HCT116 (cell line): Measurements from ENCODE around the gene GDAP2. TPM values are rescaled to one million over a fixed set of nuclear protein-coding genes. Genes with fewer than 3 reads are reported as not detected.

Source experiments
- ATAC-seq: fragments of 200-7000 bp; cut with Tn5 transposase; 2 replicates; pipeline ENCODE4 v1.9.1; 2020; ENCODE audit warnings: mild to moderate bottlenecking, moderate library complexity
- BruUV-seq: library from RNA; stranded (reverse); fragments of 400-500 nt; replicated peaks from 2 replicates; lab custom pipeline; 2021; lab: Mats Ljungman, UMichigan
- CTCF ChIA-PET: fragments of 300-600 bp; sonication (Branson Sonifier 250); formaldehyde crosslinking; loops from one replicate; lab custom pipeline; 2021; ENCODE audit warnings: antibody characterized with exemption; lab: Charles Lee
- POLR2A ChIA-PET: fragments of 300-600, 350-600 bp; sonication (Branson Sonifier 250); formaldehyde crosslinking; loops from one replicate; lab custom pipeline; 2021; ENCODE audit warnings: antibody characterized with exemption; lab: Charles Lee
- RAD21 ChIA-PET, 2 experiments: fragments of 300-600 bp; sonication (Branson Sonifier 250); formaldehyde crosslinking; loops; one replicate each; lab custom pipeline; 2023; ENCODE audit warnings: low total read pairs in 2 of 2; ENCODE audit not compliant: uncharacterized antibody in 2 of 2, unreplicated experiment in 2 of 2, low non-redundant PET in 1 of 2; lab: Charles Lee
- DNase-seq: peaks from one replicate; pipeline ENCODE4 v3.0.0-alpha.2; 2010; ENCODE audit warnings: low read depth, low spot score
- H2AFZ ChIP-seq: fragments of 200-600 bp; shearing (Covaris generic), sonication (generic); 2 replicates; pipeline ENCODE4 v1.6.1; 2017; ENCODE audit warnings: low read depth, mixed run types, mixed read lengths, antibody characterized with exemption, low read length; ENCODE audit not compliant: poor library complexity, severe bottlenecking
- H3K27ac ChIP-seq: 2 replicates; pipeline ENCODE4 v1.5.1; 2012; ENCODE audit warnings: low read depth, low read length
- H3K27me3 ChIP-seq: fragments of 200-600 bp; sonication (generic); 2 replicates; pipeline ENCODE4 v1.6.1; 2016; ENCODE audit warnings: mixed run types, low read length, mixed read lengths; ENCODE audit not compliant: insufficient read depth
- H3K36me3 ChIP-seq, 2 experiments: fragments of 200-500 bp in 1 of 2; fragments of 200-600 bp in 1 of 2; sonication (Bioruptor generic) in 1 of 2; sonication (generic) in 1 of 2; 2 replicates each; pipeline versions ENCODE4 v1.5.1 to v1.6.1; 2014 to 2016; ENCODE audit warnings: low read length in 2 of 2, inconsistent platforms in 1 of 2, mixed read lengths in 1 of 2, mixed run types in 1 of 2; ENCODE audit not compliant: insufficient read depth in 2 of 2, control insufficient read depth in 1 of 2
- H3K4me1 ChIP-seq, 2 experiments: fragments of 200-600 bp in 1 of 2; sonication (generic) in 1 of 2; 2 replicates each; pipeline versions ENCODE4 v1.5.1 to v1.6.1; 2012 to 2017; ENCODE audit warnings: low read length in 2 of 2, inconsistent platforms in 1 of 2, mild to moderate bottlenecking in 1 of 2, mixed read lengths in 1 of 2, mixed run types in 1 of 2, moderate library complexity in 1 of 2; ENCODE audit not compliant: insufficient read depth in 2 of 2, control insufficient read depth in 1 of 2
- H3K4me2 ChIP-seq: fragments of 200-600 bp; sonication (generic); 2 replicates; pipeline ENCODE4 v1.6.1; 2017; ENCODE audit warnings: mixed run types, low read length, mixed read lengths
- H3K4me3 ChIP-seq, 2 experiments: fragments of 200-600 bp in 1 of 2; sonication (generic) in 1 of 2; replicated peaks in 1 of 2; 2 replicates each; pipeline ENCODE4 v1.5.1; 2011 to 2016; ENCODE audit warnings: low read length in 2 of 2, control low read depth in 1 of 2, low read depth in 1 of 2, mild to moderate bottlenecking in 1 of 2, mixed read lengths in 1 of 2, mixed run types in 1 of 2
- H3K79me2 ChIP-seq: fragments of 200-600 bp; sonication (generic); 2 replicates; pipeline ENCODE4 v1.6.1; 2017; ENCODE audit warnings: mild to moderate bottlenecking, mixed run types, low read length, moderate library complexity, mixed read lengths; ENCODE audit not compliant: insufficient read depth
- H3K9ac ChIP-seq: fragments of 200-600 bp; sonication (generic); 2 replicates; pipeline ENCODE4 v1.6.1; 2016; ENCODE audit warnings: low read length, mixed read lengths
- H3K9me2 ChIP-seq: fragments of 200-600 bp; sonication (generic), shearing (Covaris generic); 2 replicates; pipeline ENCODE4 v1.6.1; 2017; ENCODE audit warnings: mixed run types, mild to moderate bottlenecking, moderate library complexity; ENCODE audit not compliant: insufficient read depth
- H3K9me3 ChIP-seq, 2 experiments: fragments of 200-500 bp in 1 of 2; fragments of 200-600 bp in 1 of 2; sonication (Bioruptor generic) in 1 of 2; sonication (generic) in 1 of 2; 2 replicates each; pipeline ENCODE4 v1.6.1; 2014 to 2017; ENCODE audit warnings: low read length in 2 of 2, mixed read lengths in 2 of 2, inconsistent platforms in 1 of 2, low read depth in 1 of 2, mild to moderate bottlenecking in 1 of 2, mixed run types in 1 of 2, moderate library complexity in 1 of 2; ENCODE audit not compliant: control insufficient read depth in 1 of 2, insufficient read depth in 1 of 2
- H4K20me1 ChIP-seq: fragments of 200-600 bp; sonication (generic), shearing (Covaris generic); 2 replicates; pipeline ENCODE4 v1.6.1; 2017; ENCODE audit warnings: mixed run types, mild to moderate bottlenecking, moderate library complexity; ENCODE audit not compliant: insufficient read depth
- CBX3 ChIP-seq: IDR thresholded peaks from 2 replicates; pipeline ENCODE4 v1.6.1; 2012; ENCODE audit warnings: low read depth
- EGR1 ChIP-seq: IDR thresholded peaks from 2 replicates; pipeline ENCODE4 v1.6.1; 2012; ENCODE audit warnings: low read depth
- EZH2 ChIP-seq: fragments of 200-600 bp; sonication (generic); IDR thresholded peaks from 2 replicates; pipeline ENCODE4 v1.6.1; 2017; ENCODE audit warnings: antibody characterized with exemption, mixed run types
- JUND ChIP-seq: IDR thresholded peaks from 2 replicates; pipeline ENCODE4 v1.6.1; 2012
- SP1 ChIP-seq: IDR thresholded peaks from 2 replicates; pipeline ENCODE4 v1.6.1; 2012; ENCODE audit warnings: low read depth
- TCF7L2 ChIP-seq: IDR thresholded peaks from 2 replicates; pipeline ENCODE4 v1.7.0; 2011; ENCODE audit warnings: borderline replicate concordance, inconsistent platforms; ENCODE audit not compliant: insufficient read depth, insufficient read length; ENCODE audit errors: extremely low read depth
- intact Hi-C: fragments of 100-400 bp; cut with micrococcal nuclease; formaldehyde crosslinking; loops from 2 replicates; pipeline ENCODE4 v1.10.0; 2022
- total RNA-seq: library from RNA; stranded (reverse); gene quantifications from one replicate; pipeline ENCODE4 v1.2.1, GENCODE V29; 2021; ENCODE audit not compliant: unreplicated experiment
- TF ChIP-seq, protein P1 (sequence below): IDR thresholded peaks from 2 replicates; pipeline ENCODE4 v1.6.1; 2012; ENCODE audit warnings: low read depth
- TF ChIP-seq, protein P2 (sequence below), 3 experiments: fragments of 200-600 bp in 1 of 3; sonication (generic) in 1 of 3; IDR thresholded peaks in 2 of 3; conservative IDR thresholded peaks in 1 of 3; 2 replicates each; pipeline ENCODE4 v1.5.1; 2012 to 2017; ENCODE audit warnings: low read depth in 2 of 3, low read length in 2 of 3, antibody characterized with exemption in 1 of 3, borderline replicate concordance in 1 of 3, control low read depth in 1 of 3, mild to moderate bottlenecking in 1 of 3, mixed read lengths in 1 of 3, mixed run types in 1 of 3, moderate library complexity in 1 of 3; ENCODE audit not compliant: insufficient read depth in 1 of 3
- TF ChIP-seq, protein P3 (sequence below): IDR thresholded peaks from 2 replicates; pipeline ENCODE4 v1.6.1; 2012
- TF ChIP-seq, protein P4 (sequence below): IDR thresholded peaks from 2 replicates; pipeline ENCODE4 v1.6.1; 2011; ENCODE audit warnings: mild to moderate bottlenecking, low read length, moderate library complexity; ENCODE audit not compliant: insufficient replicate concordance; ENCODE audit errors: extremely low read depth

The GDAP2 gene
- total RNA-seq, 1 experiment from 2014 or later = 21.4 TPM

DNA sequence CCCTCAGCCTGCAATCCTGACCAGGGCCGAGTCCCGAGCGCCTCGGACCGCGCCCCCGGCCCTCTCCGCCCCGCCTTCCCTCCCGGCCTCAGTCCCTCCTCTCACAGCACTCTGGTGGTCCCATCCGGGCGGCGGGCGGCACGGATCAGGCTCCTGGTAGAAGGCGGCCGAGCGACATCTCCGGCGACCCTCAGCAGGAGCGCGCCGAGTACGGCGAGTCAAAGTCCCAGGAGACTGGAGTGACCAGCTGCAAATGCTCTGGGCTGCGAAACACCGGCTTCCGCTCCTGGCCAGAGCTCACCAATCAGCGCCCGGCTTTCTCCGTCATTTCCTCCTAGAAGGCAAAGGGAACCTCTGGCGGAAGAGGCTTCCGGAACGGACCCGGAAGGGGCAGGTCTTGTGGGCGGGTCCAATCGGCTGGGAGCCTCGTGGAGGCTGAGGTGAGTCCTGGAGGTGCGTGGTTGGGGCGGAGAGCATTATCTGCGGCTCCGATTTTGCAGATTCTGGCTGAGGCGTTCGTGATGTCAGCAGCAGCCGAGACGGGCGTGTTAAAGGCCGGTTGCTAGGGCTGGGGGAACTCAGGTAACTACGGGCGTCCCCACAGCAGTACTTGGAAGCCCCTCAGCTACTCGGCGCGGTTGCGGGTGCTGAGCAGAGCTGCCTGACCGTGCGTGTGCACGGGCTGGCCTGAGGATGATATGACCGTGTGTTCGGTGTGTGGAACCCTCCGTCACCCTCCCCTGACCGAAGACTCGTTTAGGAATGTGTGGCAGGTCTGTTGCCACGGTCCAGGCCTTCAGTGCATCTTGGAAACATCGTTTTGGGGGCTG lies at the start of gene GDAP2, which contains the start of gene WDR3 (continued):
- TF ChIP-seq, protein P1, sequence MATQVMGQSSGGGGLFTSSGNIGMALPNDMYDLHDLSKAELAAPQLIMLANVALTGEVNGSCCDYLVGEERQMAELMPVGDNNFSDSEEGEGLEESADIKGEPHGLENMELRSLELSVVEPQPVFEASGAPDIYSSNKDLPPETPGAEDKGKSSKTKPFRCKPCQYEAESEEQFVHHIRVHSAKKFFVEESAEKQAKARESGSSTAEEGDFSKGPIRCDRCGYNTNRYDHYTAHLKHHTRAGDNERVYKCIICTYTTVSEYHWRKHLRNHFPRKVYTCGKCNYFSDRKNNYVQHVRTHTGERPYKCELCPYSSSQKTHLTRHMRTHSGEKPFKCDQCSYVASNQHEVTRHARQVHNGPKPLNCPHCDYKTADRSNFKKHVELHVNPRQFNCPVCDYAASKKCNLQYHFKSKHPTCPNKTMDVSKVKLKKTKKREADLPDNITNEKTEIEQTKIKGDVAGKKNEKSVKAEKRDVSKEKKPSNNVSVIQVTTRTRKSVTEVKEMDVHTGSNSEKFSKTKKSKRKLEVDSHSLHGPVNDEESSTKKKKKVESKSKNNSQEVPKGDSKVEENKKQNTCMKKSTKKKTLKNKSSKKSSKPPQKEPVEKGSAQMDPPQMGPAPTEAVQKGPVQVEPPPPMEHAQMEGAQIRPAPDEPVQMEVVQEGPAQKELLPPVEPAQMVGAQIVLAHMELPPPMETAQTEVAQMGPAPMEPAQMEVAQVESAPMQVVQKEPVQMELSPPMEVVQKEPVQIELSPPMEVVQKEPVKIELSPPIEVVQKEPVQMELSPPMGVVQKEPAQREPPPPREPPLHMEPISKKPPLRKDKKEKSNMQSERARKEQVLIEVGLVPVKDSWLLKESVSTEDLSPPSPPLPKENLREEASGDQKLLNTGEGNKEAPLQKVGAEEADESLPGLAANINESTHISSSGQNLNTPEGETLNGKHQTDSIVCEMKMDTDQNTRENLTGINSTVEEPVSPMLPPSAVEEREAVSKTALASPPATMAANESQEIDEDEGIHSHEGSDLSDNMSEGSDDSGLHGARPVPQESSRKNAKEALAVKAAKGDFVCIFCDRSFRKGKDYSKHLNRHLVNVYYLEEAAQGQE = no peak
- TF ChIP-seq TCF7L2 = no peak
- TF ChIP-seq CBX3 = no peak
- TF ChIP-seq EZH2 = no peak

DNA sequence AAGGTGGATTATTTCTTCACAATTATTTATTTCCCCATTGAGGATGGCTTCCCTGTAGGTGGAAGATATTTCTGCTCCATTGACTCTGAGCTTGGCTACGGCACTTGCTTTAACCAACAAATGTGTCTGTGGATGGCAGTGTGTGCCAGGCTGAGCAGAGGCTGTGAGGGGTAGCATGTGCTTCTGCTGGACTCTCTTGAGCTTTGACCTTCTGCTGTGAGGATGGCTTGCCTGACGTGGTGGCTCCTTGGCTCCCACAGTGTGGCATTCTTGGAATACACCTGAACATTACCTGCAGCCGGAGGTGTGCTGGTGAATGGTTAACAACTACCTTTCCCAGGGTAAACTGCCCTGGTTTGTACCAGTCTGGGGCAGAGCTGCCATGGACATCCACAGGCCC lies 47.0 kb upstream of the GDAP2 start:
- no TSS peak for BruUV-seq
- H3K9ac ChIP-seq = no peak overlapping the region
- no peak overlapping the region for H2AFZ ChIP-seq
- peaks cover 26% of the 10 kb centered on the region; the same call in 1 of the 2 replicates for H3K27me3 ChIP-seq
- ATAC-seq (no peak; the same call in 1 of the 2 replicates), DNase-seq (no peak)
- RAD21 ChIA-PET = no interaction called here
- POLR2A ChIA-PET = no interaction called here
- no peaks in the 10 kb centered on the region for H3K4me1 ChIP-seq
- H3K27ac ChIP-seq = no peak overlapping the region
- no peak overlapping the region for H3K4me3 ChIP-seq
- CTCF ChIA-PET = no interaction called here
- H3K36me3 ChIP-seq = no peaks in the 10 kb centered on the region
- H3K9me3 ChIP-seq = no peaks in the 10 kb centered on the region
- no peaks in the 10 kb centered on the region for H4K20me1 ChIP-seq
- intact Hi-C loops = no loop called here
- H3K4me2 ChIP-seq = no peak overlapping the region
- no peaks in the 10 kb centered on the region for H3K9me2 ChIP-seq
- no peaks in the 10 kb centered on the region for H3K79me2 ChIP-seq
- TF ChIP-seq TCF7L2 = no peak
- TF ChIP-seq, protein P1 = no peak
- TF ChIP-seq JUND = no peak
- TF ChIP-seq, protein P2, sequence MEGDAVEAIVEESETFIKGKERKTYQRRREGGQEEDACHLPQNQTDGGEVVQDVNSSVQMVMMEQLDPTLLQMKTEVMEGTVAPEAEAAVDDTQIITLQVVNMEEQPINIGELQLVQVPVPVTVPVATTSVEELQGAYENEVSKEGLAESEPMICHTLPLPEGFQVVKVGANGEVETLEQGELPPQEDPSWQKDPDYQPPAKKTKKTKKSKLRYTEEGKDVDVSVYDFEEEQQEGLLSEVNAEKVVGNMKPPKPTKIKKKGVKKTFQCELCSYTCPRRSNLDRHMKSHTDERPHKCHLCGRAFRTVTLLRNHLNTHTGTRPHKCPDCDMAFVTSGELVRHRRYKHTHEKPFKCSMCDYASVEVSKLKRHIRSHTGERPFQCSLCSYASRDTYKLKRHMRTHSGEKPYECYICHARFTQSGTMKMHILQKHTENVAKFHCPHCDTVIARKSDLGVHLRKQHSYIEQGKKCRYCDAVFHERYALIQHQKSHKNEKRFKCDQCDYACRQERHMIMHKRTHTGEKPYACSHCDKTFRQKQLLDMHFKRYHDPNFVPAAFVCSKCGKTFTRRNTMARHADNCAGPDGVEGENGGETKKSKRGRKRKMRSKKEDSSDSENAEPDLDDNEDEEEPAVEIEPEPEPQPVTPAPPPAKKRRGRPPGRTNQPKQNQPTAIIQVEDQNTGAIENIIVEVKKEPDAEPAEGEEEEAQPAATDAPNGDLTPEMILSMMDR (IDR thresholded peaks at IDR 0.05 in 2 of 3, conservative IDR thresholded peaks at IDR 0.05 in 1 of 3; ENCODE audit: borderline replicate concordance in 1 of 3, insufficient read depth in 1 of 3, low read depth in 2 of 3, low read length in 2 of 3) = no peak
- TF ChIP-seq EZH2 = no peak
- TF ChIP-seq, protein P3, sequence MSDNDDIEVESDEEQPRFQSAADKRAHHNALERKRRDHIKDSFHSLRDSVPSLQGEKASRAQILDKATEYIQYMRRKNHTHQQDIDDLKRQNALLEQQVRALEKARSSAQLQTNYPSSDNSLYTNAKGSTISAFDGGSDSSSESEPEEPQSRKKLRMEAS = no peak
- no peak for TF ChIP-seq EGR1
- TF ChIP-seq, protein P4, sequence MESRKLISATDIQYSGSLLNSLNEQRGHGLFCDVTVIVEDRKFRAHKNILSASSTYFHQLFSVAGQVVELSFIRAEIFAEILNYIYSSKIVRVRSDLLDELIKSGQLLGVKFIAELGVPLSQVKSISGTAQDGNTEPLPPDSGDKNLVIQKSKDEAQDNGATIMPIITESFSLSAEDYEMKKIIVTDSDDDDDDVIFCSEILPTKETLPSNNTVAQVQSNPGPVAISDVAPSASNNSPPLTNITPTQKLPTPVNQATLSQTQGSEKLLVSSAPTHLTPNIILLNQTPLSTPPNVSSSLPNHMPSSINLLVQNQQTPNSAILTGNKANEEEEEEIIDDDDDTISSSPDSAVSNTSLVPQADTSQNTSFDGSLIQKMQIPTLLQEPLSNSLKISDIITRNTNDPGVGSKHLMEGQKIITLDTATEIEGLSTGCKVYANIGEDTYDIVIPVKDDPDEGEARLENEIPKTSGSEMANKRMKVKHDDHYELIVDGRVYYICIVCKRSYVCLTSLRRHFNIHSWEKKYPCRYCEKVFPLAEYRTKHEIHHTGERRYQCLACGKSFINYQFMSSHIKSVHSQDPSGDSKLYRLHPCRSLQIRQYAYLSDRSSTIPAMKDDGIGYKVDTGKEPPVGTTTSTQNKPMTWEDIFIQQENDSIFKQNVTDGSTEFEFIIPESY = no peak
- no peak for TF ChIP-seq SP1
